Liver (tissue), 9 donors: ENCODE measurements around the gene PIGR. TPM values are rescaled to one million over a fixed set of nuclear protein-coding genes. Genes with fewer than 3 reads are reported as not detected.

Experiments used
- DNase-seq: peaks from one replicate; pipeline ENCODE4 v3.0.0-alpha.2; 2017; ENCODE audit warnings: low spot score
- H3K27ac ChIP-seq, 2 donors: one replicate each; pipeline ENCODE4 v1.7.0; 2013; ENCODE audit warnings: inconsistent platforms in 2 of 2, low read length in 2 of 2, control low read depth in 1 of 2, low read depth in 1 of 2, mild to moderate bottlenecking in 1 of 2
- H3K27me3 ChIP-seq, 4 donors: one replicate each; pipeline versions ENCODE4 v1.6.1 to v1.7.0; 2013; ENCODE audit warnings: low read length in 3 of 4, inconsistent platforms in 1 of 4, mild to moderate bottlenecking in 1 of 4, moderate library complexity in 1 of 4; ENCODE audit not compliant: control insufficient read depth in 4 of 4, insufficient read depth in 4 of 4
- H3K36me3 ChIP-seq, 4 donors: one replicate each; pipeline versions ENCODE4 v1.6.1 to v1.7.0; 2013; ENCODE audit warnings: low read length in 3 of 4, mild to moderate bottlenecking in 3 of 4, low read depth in 1 of 4, moderate library complexity in 1 of 4; ENCODE audit not compliant: control insufficient read depth in 4 of 4, insufficient read depth in 3 of 4
- H3K4me1 ChIP-seq, 4 donors: one replicate each; pipeline versions ENCODE4 v1.6.1 to v1.7.0; 2013; ENCODE audit warnings: low read length in 3 of 4, mild to moderate bottlenecking in 3 of 4, moderate library complexity in 1 of 4; ENCODE audit not compliant: control insufficient read depth in 4 of 4, insufficient read depth in 4 of 4
- H3K4me3 ChIP-seq, 3 donors: one replicate each; pipeline versions ENCODE4 v1.6.1 to v1.7.0; 2013; ENCODE audit warnings: low read length in 3 of 3, control low read depth in 1 of 3, low read depth in 1 of 3, mild to moderate bottlenecking in 1 of 3
- H3K9ac ChIP-seq, 2 donors: one replicate each; pipeline ENCODE4 v1.7.0; 2013; ENCODE audit warnings: low read length in 2 of 2, mild to moderate bottlenecking in 2 of 2, moderate library complexity in 2 of 2, control low read depth in 1 of 2, low read depth in 1 of 2
- H3K9me3 ChIP-seq, 4 donors: one replicate each; pipeline versions ENCODE4 v1.6.1 to v1.7.0; 2013; ENCODE audit warnings: low read length in 3 of 4; ENCODE audit not compliant: control insufficient read depth in 4 of 4
- EGR1 ChIP-seq, 2 donors: IDR thresholded peaks; 2 replicates each; pipeline ENCODE4 v1.6.1; 2016 to 2018; ENCODE audit warnings: antibody characterized with exemption in 2 of 2, low read depth in 2 of 2
- FOXA2 ChIP-seq: IDR thresholded peaks from 2 replicates; pipeline ENCODE4 v1.6.1; 2016; ENCODE audit warnings: antibody characterized with exemption
- GABPA ChIP-seq, 2 donors: IDR thresholded peaks in 1 of 2; conservative IDR thresholded peaks in 1 of 2; 2 replicates each; pipeline ENCODE4 v1.6.1; 2016; ENCODE audit warnings: antibody characterized with exemption in 2 of 2, mild to moderate bottlenecking in 1 of 2, moderate library complexity in 1 of 2
- HNF4A ChIP-seq, 2 donors: conservative IDR thresholded peaks; 2 replicates each; pipeline ENCODE4 v1.6.1; 2016; ENCODE audit warnings: antibody characterized with exemption in 2 of 2, mild to moderate bottlenecking in 2 of 2
- HNF4G ChIP-seq: IDR thresholded peaks from 2 replicates; pipeline ENCODE4 v1.6.1; 2016; ENCODE audit warnings: antibody characterized with exemption
- JUND ChIP-seq, 2 donors: IDR thresholded peaks; 2 replicates each; pipeline ENCODE4 v1.6.1; 2016; ENCODE audit warnings: antibody characterized with exemption in 2 of 2
- NR2F2 ChIP-seq: IDR thresholded peaks from 2 replicates; pipeline ENCODE4 v1.6.1; 2016; ENCODE audit warnings: antibody characterized with exemption
- RAD21 ChIP-seq, 2 donors: IDR thresholded peaks; 2 replicates each; pipeline ENCODE4 v1.6.1; 2016; ENCODE audit warnings: antibody characterized with exemption in 2 of 2, mild to moderate bottlenecking in 2 of 2
- RXRA ChIP-seq, 2 donors: IDR thresholded peaks; 2 replicates each; pipeline ENCODE4 v1.6.1; 2017 to 2018; ENCODE audit warnings: antibody characterized with exemption in 2 of 2, mild to moderate bottlenecking in 1 of 2
- SP1 ChIP-seq: IDR thresholded peaks from 2 replicates; pipeline ENCODE4 v1.6.1; 2018; ENCODE audit warnings: antibody characterized with exemption, mild to moderate bottlenecking
- TAF1 ChIP-seq: conservative IDR thresholded peaks from 2 replicates; pipeline ENCODE4 v1.6.1; 2016; ENCODE audit warnings: antibody characterized with exemption, mild to moderate bottlenecking
- YY1 ChIP-seq: IDR thresholded peaks from 2 replicates; pipeline ENCODE4 v1.6.1; 2016; ENCODE audit warnings: antibody characterized with exemption, mild to moderate bottlenecking
- WGBS: extraction: QIAGEN DNeasy Blood & Tissue Kit; methylation state at CpG from one replicate; pipeline ENCODE4 v1.1.7; 2013; 5-methylcytosine and 5-hydroxymethylcytosine counted together
- polyA plus RNA-seq, 2 donors: library from polyadenylated mRNA; stranded (reverse) in 1 of 2; unstranded in 1 of 2; fragments of 200-250 nt in 1 of 2; fragments of >200 nt in 1 of 2; fragmentation: Nextera tagmentation in 1 of 2; extraction: Ambion mirVana in 1 of 2; gene quantifications; one replicate each; pipeline versions ENCODE4 v1.2.1 to v1.2.3, GENCODE V29; 2013 to 2015
- total RNA-seq, 2 donors: library from RNA; depleted of rRNA; stranded (reverse); fragments of >200 nt; gene quantifications; one replicate each; pipeline ENCODE4 v1.2.3, GENCODE V29; 2014
- TF ChIP-seq, protein P1 (sequence below): IDR thresholded peaks from 2 replicates; pipeline ENCODE4 v1.6.1; 2016; ENCODE audit warnings: antibody characterized with exemption
- TF ChIP-seq, protein P2 (sequence below): IDR thresholded peaks from 2 replicates; pipeline ENCODE4 v1.6.1; 2016; ENCODE audit warnings: antibody characterized with exemption
- TF ChIP-seq, protein P3 (sequence below): fragments of 150-350 bp; IDR thresholded peaks from 2 replicates; pipeline ENCODE4 v1.5.1; 2017; ENCODE audit warnings: improper control_type of control experiment, low read depth, low read length; ENCODE audit not compliant: missing input control
- TF ChIP-seq, protein P4 (sequence below): IDR thresholded peaks from 2 replicates; pipeline ENCODE4 v1.6.1; 2016; ENCODE audit warnings: antibody characterized with exemption, mild to moderate bottlenecking
- donor health status: healthy.
- donor health status: healthy.
- donor health status: healthy.
- donor health status: healthy.
- donor health status: healthy.

The PIGR gene
- total and polyA plus RNA-seq, 4 donors, result 0.09 to 43.3 (median 14.1) TPM

DNA sequence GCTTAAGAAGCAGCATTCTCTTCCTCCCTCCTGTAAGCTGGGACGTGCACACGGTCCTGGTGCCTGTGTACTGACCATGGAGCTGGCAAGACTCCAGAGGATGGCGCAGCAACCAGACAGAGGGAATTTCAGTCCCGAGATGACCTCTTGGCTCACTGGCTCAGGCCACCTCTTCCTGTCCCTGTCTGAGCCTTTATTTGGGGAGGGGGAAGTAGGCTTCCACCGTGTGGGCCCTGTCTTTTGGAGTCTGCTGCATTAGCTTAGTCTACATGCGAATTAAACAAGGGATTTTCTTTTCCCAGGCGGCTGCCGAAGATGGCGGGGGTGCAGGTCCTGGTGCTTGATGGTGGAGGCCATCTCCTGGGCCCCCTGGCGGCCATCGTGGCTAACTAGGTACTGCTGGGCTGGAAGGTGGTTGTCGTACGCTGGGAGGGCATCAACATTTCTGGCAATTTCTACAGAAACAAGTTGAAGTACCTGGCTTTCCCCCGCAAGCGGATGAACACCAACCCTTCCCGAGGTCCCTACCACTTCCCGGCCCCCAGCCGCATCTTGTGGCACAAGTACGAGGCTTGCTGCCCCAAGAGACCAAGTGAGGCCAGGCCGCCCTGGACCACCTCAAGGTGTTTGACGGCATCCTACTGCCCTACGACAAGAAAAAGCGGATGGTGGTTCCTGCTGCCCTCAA lies 38.8 kb downstream of the PIGR start:
- Histone ChIP-seq H3K27ac (no peak overlapping the region), H3K36me3 (no peaks in the 10 kb centered on the region), H3K4me1 (peaks cover 0 to 19% (median 13%) of the 10 kb centered on the region in 4 donors), H3K9ac (no peak overlapping the region), H3K27me3 (no peaks in the 10 kb centered on the region), H3K9me3 (no peaks in the 10 kb centered on the region), H3K4me3 (no peak overlapping the region)
- DNase-seq, result peak; percentile 38
- WGBS, result 71% methylated on average over 23 of the region's 23 CpGs
- TF ChIP-seq, protein P1, sequence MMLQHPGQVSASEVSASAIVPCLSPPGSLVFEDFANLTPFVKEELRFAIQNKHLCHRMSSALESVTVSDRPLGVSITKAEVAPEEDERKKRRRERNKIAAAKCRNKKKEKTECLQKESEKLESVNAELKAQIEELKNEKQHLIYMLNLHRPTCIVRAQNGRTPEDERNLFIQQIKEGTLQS, result no peak
- TF ChIP-seq NR2F2, result no peak
- TF ChIP-seq HNF4G, result no peak
- TF ChIP-seq JUND (IDR thresholded peaks at IDR 0.05), result no peak
- TF ChIP-seq EGR1 (IDR thresholded peaks at IDR 0.05; ENCODE audit: low read depth in 2 of 2), result no peak
- TF ChIP-seq, protein P2, sequence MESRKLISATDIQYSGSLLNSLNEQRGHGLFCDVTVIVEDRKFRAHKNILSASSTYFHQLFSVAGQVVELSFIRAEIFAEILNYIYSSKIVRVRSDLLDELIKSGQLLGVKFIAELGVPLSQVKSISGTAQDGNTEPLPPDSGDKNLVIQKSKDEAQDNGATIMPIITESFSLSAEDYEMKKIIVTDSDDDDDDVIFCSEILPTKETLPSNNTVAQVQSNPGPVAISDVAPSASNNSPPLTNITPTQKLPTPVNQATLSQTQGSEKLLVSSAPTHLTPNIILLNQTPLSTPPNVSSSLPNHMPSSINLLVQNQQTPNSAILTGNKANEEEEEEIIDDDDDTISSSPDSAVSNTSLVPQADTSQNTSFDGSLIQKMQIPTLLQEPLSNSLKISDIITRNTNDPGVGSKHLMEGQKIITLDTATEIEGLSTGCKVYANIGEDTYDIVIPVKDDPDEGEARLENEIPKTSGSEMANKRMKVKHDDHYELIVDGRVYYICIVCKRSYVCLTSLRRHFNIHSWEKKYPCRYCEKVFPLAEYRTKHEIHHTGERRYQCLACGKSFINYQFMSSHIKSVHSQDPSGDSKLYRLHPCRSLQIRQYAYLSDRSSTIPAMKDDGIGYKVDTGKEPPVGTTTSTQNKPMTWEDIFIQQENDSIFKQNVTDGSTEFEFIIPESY, result no peak
- TF ChIP-seq, protein P3, sequence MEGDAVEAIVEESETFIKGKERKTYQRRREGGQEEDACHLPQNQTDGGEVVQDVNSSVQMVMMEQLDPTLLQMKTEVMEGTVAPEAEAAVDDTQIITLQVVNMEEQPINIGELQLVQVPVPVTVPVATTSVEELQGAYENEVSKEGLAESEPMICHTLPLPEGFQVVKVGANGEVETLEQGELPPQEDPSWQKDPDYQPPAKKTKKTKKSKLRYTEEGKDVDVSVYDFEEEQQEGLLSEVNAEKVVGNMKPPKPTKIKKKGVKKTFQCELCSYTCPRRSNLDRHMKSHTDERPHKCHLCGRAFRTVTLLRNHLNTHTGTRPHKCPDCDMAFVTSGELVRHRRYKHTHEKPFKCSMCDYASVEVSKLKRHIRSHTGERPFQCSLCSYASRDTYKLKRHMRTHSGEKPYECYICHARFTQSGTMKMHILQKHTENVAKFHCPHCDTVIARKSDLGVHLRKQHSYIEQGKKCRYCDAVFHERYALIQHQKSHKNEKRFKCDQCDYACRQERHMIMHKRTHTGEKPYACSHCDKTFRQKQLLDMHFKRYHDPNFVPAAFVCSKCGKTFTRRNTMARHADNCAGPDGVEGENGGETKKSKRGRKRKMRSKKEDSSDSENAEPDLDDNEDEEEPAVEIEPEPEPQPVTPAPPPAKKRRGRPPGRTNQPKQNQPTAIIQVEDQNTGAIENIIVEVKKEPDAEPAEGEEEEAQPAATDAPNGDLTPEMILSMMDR, result peak; percentile 14
- no peak for TF ChIP-seq YY1
- TF ChIP-seq RAD21 (IDR thresholded peaks at IDR 0.05), result peak; percentile 34 to 57
- TF ChIP-seq TAF1, result no peak
- TF ChIP-seq RXRA (IDR thresholded peaks at IDR 0.05), result peak; percentile 37 to 48
- TF ChIP-seq FOXA2, result no peak
- TF ChIP-seq HNF4A (conservative IDR thresholded peaks at IDR 0.05), result no peak
- TF ChIP-seq GABPA (IDR thresholded peaks at IDR 0.05 in 1 of 2, conservative IDR thresholded peaks at IDR 0.05 in 1 of 2), result no peak
- no peak for TF ChIP-seq SP1
- TF ChIP-seq, protein P4, sequence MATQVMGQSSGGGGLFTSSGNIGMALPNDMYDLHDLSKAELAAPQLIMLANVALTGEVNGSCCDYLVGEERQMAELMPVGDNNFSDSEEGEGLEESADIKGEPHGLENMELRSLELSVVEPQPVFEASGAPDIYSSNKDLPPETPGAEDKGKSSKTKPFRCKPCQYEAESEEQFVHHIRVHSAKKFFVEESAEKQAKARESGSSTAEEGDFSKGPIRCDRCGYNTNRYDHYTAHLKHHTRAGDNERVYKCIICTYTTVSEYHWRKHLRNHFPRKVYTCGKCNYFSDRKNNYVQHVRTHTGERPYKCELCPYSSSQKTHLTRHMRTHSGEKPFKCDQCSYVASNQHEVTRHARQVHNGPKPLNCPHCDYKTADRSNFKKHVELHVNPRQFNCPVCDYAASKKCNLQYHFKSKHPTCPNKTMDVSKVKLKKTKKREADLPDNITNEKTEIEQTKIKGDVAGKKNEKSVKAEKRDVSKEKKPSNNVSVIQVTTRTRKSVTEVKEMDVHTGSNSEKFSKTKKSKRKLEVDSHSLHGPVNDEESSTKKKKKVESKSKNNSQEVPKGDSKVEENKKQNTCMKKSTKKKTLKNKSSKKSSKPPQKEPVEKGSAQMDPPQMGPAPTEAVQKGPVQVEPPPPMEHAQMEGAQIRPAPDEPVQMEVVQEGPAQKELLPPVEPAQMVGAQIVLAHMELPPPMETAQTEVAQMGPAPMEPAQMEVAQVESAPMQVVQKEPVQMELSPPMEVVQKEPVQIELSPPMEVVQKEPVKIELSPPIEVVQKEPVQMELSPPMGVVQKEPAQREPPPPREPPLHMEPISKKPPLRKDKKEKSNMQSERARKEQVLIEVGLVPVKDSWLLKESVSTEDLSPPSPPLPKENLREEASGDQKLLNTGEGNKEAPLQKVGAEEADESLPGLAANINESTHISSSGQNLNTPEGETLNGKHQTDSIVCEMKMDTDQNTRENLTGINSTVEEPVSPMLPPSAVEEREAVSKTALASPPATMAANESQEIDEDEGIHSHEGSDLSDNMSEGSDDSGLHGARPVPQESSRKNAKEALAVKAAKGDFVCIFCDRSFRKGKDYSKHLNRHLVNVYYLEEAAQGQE, result no peak
